Panc1 (cell line): ENCODE measurements around the gene SEMA4D. TPM values are rescaled to one million over a fixed set of nuclear protein-coding genes. Genes with fewer than 3 reads are reported as not detected.

Experiments
- ATAC-seq: fragments of 200-7000 bp; cut with Tn5 transposase; 2 replicates; pipeline ENCODE4 v1.9.1; 2020; ENCODE audit warnings: mild to moderate bottlenecking, moderate library complexity
- BruUV-seq: library from RNA; stranded (reverse); fragments of 400-500 nt; replicated peaks from 2 replicates; lab custom pipeline; 2021; lab: Mats Ljungman, UMichigan
- CTCF ChIA-PET: fragments of 300-600 bp; sonication (Branson Sonifier 250); formaldehyde crosslinking; loops from one replicate; lab custom pipeline; 2022; ENCODE audit warnings: antibody characterized with exemption; lab: Charles Lee
- POLR2A ChIA-PET: fragments of 300-600 bp; sonication (Branson Sonifier 250); formaldehyde crosslinking; loops from one replicate; lab custom pipeline; 2022; ENCODE audit warnings: antibody characterized with exemption; lab: Charles Lee
- DNase-seq: peaks from one replicate; pipeline ENCODE4 v3.0.0-alpha.2; 2010; ENCODE audit warnings: low read depth, low spot score
- H3K27ac ChIP-seq: 2 replicates; pipeline ENCODE4 v1.5.1; 2011; ENCODE audit warnings: mild to moderate bottlenecking, low read length, inconsistent platforms
- H3K27me3 ChIP-seq: fragments of 200-500 bp; sonication (Bioruptor generic); 2 replicates; pipeline ENCODE4 v1.6.0; 2014; ENCODE audit warnings: low read length, inconsistent platforms; ENCODE audit not compliant: control insufficient read depth, insufficient read depth
- H3K36me3 ChIP-seq: fragments of 200-500 bp; sonication (Bioruptor generic); 2 replicates; pipeline ENCODE4 v1.5.1; 2014; ENCODE audit warnings: inconsistent platforms, mild to moderate bottlenecking, low read length, moderate library complexity; ENCODE audit not compliant: control insufficient read depth, insufficient read depth
- H3K4me1 ChIP-seq: 2 replicates; pipeline ENCODE4 v1.5.1; 2011; ENCODE audit warnings: inconsistent platforms, mild to moderate bottlenecking, low read length, moderate library complexity; ENCODE audit not compliant: control insufficient read depth, insufficient read depth
- H3K4me3 ChIP-seq, 2 experiments: 2 replicates each; pipeline ENCODE4 v1.5.1; 2011 to 2012; ENCODE audit warnings: low read depth in 2 of 2, low read length in 2 of 2, mild to moderate bottlenecking in 2 of 2, inconsistent platforms in 1 of 2, moderate library complexity in 1 of 2
- H3K9me3 ChIP-seq: fragments of 200-500 bp; sonication (Bioruptor generic); 2 replicates; pipeline ENCODE4 v1.5.1; 2014; ENCODE audit warnings: low read depth, mild to moderate bottlenecking, inconsistent platforms, low read length, moderate library complexity; ENCODE audit not compliant: control insufficient read depth, insufficient read depth
- CTCF ChIP-seq: fragments of 450-650 bp; IDR thresholded peaks from 2 replicates; pipeline ENCODE4 v1.5.1; 2017; ENCODE audit warnings: mild to moderate bottlenecking
- POLR2AphosphoS5 ChIP-seq: IDR thresholded peaks from 2 replicates; pipeline ENCODE4 v1.6.1; 2012; ENCODE audit warnings: mild to moderate bottlenecking, low read depth, low read length, moderate library complexity
- SIN3A ChIP-seq: IDR thresholded peaks from 2 replicates; pipeline ENCODE4 v1.6.1; 2012; ENCODE audit warnings: low read depth, mild to moderate bottlenecking, low read length, moderate library complexity, borderline replicate concordance; ENCODE audit not compliant: insufficient read depth
- TCF7L2 ChIP-seq: IDR thresholded peaks from 2 replicates; pipeline ENCODE4 v1.6.1; 2011; ENCODE audit warnings: mild to moderate bottlenecking, low read depth, low read length, inconsistent platforms
- in situ Hi-C: cut with HindIII; loops from 2 replicates; pipeline ENCODE4 v1.10.0; 2016; ENCODE audit warnings: low sequenced_read_pairs, low pct_unique_long_range_greater_than_20kb
- intact Hi-C: fragments of 100-400 bp; cut with micrococcal nuclease; formaldehyde crosslinking; loops from one replicate; pipeline ENCODE4 v1.10.0; 2022; ENCODE audit not compliant: unreplicated experiment
- total RNA-seq: library from RNA; stranded (reverse); gene quantifications from one replicate; pipeline ENCODE4 v1.2.1, GENCODE V29; 2021; ENCODE audit not compliant: unreplicated experiment
- TF ChIP-seq, protein P1 (sequence below), 2 experiments: IDR thresholded peaks; 2 replicates each; pipeline ENCODE4 v1.6.1; 2011 to 2012; ENCODE audit warnings: low read depth in 2 of 2, control low read depth in 1 of 2, low read length in 1 of 2, mild to moderate bottlenecking in 1 of 2, moderate library complexity in 1 of 2; ENCODE audit not compliant: insufficient read depth in 1 of 2

Gene SEMA4D
- total RNA-seq, 1 experiment from 2014 or later, result 6.5 TPM

- H3K4me1 ChIP-seq, result no peaks in the 10 kb centered on the region
- no peak for ATAC-seq
- ChIA-PET POLR2A (no interaction called here), CTCF (no interaction called here)
- no TSS peak for BruUV-seq
- TF ChIP-seq, protein P1, sequence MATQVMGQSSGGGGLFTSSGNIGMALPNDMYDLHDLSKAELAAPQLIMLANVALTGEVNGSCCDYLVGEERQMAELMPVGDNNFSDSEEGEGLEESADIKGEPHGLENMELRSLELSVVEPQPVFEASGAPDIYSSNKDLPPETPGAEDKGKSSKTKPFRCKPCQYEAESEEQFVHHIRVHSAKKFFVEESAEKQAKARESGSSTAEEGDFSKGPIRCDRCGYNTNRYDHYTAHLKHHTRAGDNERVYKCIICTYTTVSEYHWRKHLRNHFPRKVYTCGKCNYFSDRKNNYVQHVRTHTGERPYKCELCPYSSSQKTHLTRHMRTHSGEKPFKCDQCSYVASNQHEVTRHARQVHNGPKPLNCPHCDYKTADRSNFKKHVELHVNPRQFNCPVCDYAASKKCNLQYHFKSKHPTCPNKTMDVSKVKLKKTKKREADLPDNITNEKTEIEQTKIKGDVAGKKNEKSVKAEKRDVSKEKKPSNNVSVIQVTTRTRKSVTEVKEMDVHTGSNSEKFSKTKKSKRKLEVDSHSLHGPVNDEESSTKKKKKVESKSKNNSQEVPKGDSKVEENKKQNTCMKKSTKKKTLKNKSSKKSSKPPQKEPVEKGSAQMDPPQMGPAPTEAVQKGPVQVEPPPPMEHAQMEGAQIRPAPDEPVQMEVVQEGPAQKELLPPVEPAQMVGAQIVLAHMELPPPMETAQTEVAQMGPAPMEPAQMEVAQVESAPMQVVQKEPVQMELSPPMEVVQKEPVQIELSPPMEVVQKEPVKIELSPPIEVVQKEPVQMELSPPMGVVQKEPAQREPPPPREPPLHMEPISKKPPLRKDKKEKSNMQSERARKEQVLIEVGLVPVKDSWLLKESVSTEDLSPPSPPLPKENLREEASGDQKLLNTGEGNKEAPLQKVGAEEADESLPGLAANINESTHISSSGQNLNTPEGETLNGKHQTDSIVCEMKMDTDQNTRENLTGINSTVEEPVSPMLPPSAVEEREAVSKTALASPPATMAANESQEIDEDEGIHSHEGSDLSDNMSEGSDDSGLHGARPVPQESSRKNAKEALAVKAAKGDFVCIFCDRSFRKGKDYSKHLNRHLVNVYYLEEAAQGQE (IDR thresholded peaks at IDR 0.05; ENCODE audit: insufficient read depth in 1 of 2, low read depth in 2 of 2, low read length in 1 of 2), result no peak
- no peak for TF ChIP-seq SIN3A
- no peak for TF ChIP-seq POLR2AphosphoS5
- TF ChIP-seq CTCF, result no peak
- no peak for TF ChIP-seq TCF7L2
- H3K27me3 ChIP-seq, result no peaks in the 10 kb centered on the region
- no peak for DNase-seq
- intact Hi-C loops (loop anchor here (10.0 kb wide), 2 partner anchors 117 to 167 kb away; no protein-coding TSS in a partner anchor), in situ Hi-C loops (no loop called here)
- H3K9me3 ChIP-seq, result no peaks in the 10 kb centered on the region
- no peak overlapping the region for H3K4me3 ChIP-seq
- H3K36me3 ChIP-seq, result no peaks in the 10 kb centered on the region
- no peak overlapping the region for H3K27ac ChIP-seq
Measured at GRCh38 chr9:89541798-89542197, 43.9 kb upstream of the SEMA4D start.

DNA sequence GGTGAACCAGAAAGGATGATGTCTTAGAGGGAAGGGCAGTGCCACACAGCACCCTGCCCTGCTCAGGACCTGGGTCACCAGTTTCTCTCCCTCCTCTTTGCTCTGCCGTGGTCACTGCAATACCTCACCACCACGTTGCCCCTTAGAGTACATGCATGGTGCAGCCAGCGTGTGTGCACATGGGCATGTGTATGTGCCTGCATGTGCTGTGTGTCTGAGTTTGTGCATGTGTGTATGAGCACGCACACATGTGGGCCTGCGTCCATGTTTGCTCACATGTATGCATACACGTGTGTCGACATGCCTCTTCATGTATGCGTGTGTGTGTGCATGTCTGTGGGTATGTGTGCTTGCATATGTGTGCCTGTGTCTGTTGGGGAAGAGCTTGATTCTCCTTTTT, 41.5 kb upstream of the SEMA4D start:
- Histone ChIP-seq H3K27me3 (no peaks in the 10 kb centered on the region), H3K4me3 (no peak overlapping the region), H3K36me3 (no peaks in the 10 kb centered on the region), H3K9me3 (no peaks in the 10 kb centered on the region), H3K4me1 (no peaks in the 10 kb centered on the region), H3K27ac (no peak overlapping the region)
- ChIA-PET CTCF (no interaction called here), POLR2A (no interaction called here)
- TF ChIP-seq SIN3A (no peak), TCF7L2 (no peak), POLR2AphosphoS5 (no peak), CTCF (no peak)
- TF ChIP-seq, protein P1 (IDR thresholded peaks at IDR 0.05; ENCODE audit: insufficient read depth in 1 of 2, low read depth in 2 of 2, low read length in 1 of 2), result no peak
- intact Hi-C loops, result no loop called here
- no peak for DNase-seq
- BruUV-seq, result no TSS peak
- no peak for ATAC-seq
- in situ Hi-C loops, result no loop called here
